Measurements from ENCODE around the gene PRR36. TPM values are rescaled to one million over a fixed set of nuclear protein-coding genes. Genes with fewer than 3 reads are reported as not detected.

PRR36 gene
- total and polyA plus RNA-seq, 8 donors, result 1.2 to 13.4 (median 9.9) TPM

DNA sequence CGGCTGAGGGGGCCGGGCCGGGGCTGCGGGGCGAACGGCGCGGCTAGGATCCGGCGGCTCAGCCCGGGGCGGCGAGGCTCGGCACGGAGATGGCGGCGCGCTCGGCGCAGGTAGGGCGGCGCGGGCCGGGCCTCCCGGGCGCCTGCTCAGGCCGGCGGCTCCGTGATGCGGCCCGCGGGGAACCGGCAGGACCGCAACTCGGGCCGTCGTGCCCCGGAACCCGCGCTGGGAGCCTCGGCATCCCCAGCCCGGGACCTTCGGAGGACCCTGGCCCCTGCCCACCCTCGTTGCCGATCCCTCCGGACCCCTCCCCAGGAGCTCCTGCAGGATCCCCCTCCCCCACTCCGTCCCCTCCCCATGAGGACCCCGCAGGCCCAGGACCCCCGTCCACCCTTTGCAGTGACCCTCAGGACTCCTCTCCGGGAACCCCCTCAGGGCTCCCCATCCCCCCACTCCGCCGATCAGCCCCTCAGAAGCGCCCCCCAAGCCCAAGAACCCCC lies 43.9 kb downstream of the PRR36 start:
- intact Hi-C loops (cut with DNase I), result no loop called here
- Histone ChIP-seq H3K27me3 (peaks cover 0 to 23% of the 10 kb centered on the region in 2 donors), H3K36me3 (no peaks in the 10 kb centered on the region), H3K4me3 (peak overlapping the region; percentile 53 to 58), H3K4me1 (peaks cover 7 to 39% of the 10 kb centered on the region in 2 donors), H3K27ac (no peak overlapping the region), H3K9me3 (no peaks in the 10 kb centered on the region)
- peak in 1 of 4 donors; percentile 49 for DNase-seq
- no peak for TF ChIP-seq CTCF (IDR thresholded peaks at IDR 0.05)
- ATAC-seq, result no peak

- Histone ChIP-seq H3K36me3 (no peaks in the 10 kb centered on the region), H3K4me1 (peaks cover 7 to 39% of the 10 kb centered on the region in 2 donors), H3K27ac (peak within 1 kb of the TSS in 1 of 2 donors; percentile 78), H3K27me3 (peaks cover 0 to 29% of the 10 kb centered on the region in 2 donors), H3K9me3 (no peaks in the 10 kb centered on the region), H3K4me3 (peak within 1 kb of the TSS; percentile 53 to 58)
- ATAC-seq (peak; percentile 92), DNase-seq (peak; percentile 98 to 99 (median 98))
- TF ChIP-seq CTCF (IDR thresholded peaks at IDR 0.05), result peak in 1 of 2 donors; percentile 10
- intact Hi-C loops (cut with DNase I), result no loop called here
These were observed 44.5 kb downstream of the PRR36 start, which contains the start of gene EVI5L for GRCh38 chr19:7829561-7830271. EVI5L (plus strand) TSS chr19:7830218; CDS start chr19:7846543, 16,325 bp downstream.

DNA sequence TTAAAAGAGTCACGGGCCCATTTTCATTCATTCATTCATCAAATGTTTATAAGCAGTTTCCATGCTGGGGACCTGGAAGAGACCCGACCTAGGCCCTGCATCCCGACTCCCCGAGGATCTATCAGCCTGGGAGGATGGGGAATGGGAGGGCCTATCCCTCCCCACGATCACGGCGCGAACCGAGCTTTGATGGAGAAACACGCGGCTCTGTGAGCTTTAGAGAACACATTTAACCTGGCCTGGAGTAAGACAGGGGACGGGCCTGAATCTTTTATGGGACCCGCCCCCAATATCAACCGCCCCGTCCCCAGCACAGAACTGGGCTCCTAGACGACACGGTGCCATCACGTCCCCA lies 45.0 kb downstream of the PRR36 start:
- Histone ChIP-seq H3K36me3 (no peaks in the 10 kb centered on the region), H3K4me1 (peaks cover 7 to 39% of the 10 kb centered on the region in 2 donors), H3K9me3 (no peaks in the 10 kb centered on the region), H3K27me3 (peaks cover 0 to 32% of the 10 kb centered on the region in 2 donors), H3K4me3 (peak overlapping the region in 1 of 2 donors; percentile 58), H3K27ac (peak overlapping the region in 1 of 2 donors; percentile 78)
- no peak for ATAC-seq
- TF ChIP-seq CTCF (IDR thresholded peaks at IDR 0.05), result no peak
- DNase-seq, result no peak
- intact Hi-C loops (cut with DNase I), result no loop called here

- H3K9me3 ChIP-seq, result peaks cover 0 to 1% of the 10 kb centered on the region in 2 donors
- no peak overlapping the region for H3K27ac ChIP-seq
- H3K4me3 ChIP-seq, result no peak overlapping the region
- H3K27me3 ChIP-seq, result peaks cover 0 to 42% of the 10 kb centered on the region in 2 donors
- TF ChIP-seq CTCF (IDR thresholded peaks at IDR 0.05), result no peak
- DNase-seq (no peak), ATAC-seq (no peak)
- intact Hi-C loops (cut with DNase I), result no loop called here
- peaks cover 0 to 1% of the 10 kb centered on the region in 2 donors for H3K4me1 ChIP-seq
- no peaks in the 10 kb centered on the region for H3K36me3 ChIP-seq
These were observed 50.4 kb downstream of the PRR36 start for GRCh38 chr19:7823686-7824301.

GRCh38 chr19:7822910-7823515 lies 51.2 kb downstream of the PRR36 start:
- no peak overlapping the region for H3K4me3 ChIP-seq
- DNase-seq, result no peak
- no peak for ATAC-seq
- peaks cover 0 to 40% of the 10 kb centered on the region in 2 donors for H3K27me3 ChIP-seq
- intact Hi-C loops (cut with DNase I), result no loop called here
- no peak overlapping the region for H3K27ac ChIP-seq
- H3K4me1 ChIP-seq, result no peaks in the 10 kb centered on the region
- no peaks in the 10 kb centered on the region for H3K36me3 ChIP-seq
- peaks cover 0 to 9% of the 10 kb centered on the region in 2 donors for H3K9me3 ChIP-seq
- TF ChIP-seq CTCF (IDR thresholded peaks at IDR 0.05), result no peak
